GM21576 (cell line): ENCODE results near the gene TRAF7.
"Not testable (repeated sequence)": the region's sequence is repeated elsewhere in the genome, so short reads cannot be mapped to it uniquely, and the experiment has no call there.

ENCODE experiments used
- ATAC-seq: cut with Tn5 transposase; IDR thresholded peaks from one replicate; pipeline ENCODE4 v1.9.1; 2021; ENCODE audit warnings: mild to moderate bottlenecking, moderate library complexity; ENCODE audit not compliant: unreplicated experiment

The TRAF7 gene

DNA sequence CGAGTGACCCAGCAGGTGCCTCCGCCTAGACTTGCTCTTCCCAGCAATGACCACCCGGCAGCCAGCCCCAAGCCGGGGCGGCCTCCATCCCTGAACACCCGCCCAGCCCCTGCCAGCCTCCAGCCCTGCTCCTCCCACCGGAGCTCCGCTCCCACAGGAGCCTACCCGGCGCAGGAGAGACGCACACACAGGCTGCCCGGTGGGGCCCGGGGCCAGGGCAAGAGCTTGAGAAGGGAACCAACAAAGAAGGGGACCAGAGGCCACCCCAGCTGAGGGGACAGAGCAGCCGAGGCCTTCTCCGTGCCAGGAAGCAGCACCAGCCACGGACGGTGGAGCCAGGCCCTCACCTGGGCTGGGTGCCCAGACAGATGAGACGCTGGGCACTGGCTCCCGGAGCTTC, 33.7 kb upstream of the TRAF7 start:
- ATAC-seq: no peak

GRCh38 chr16:2122429-2122828, 33.2 kb upstream of the TRAF7 start:
- no peak for ATAC-seq

- ATAC-seq: not testable (repeated sequence)
Measured at GRCh38 chr16:2122934-2123683, 32.5 kb upstream of the TRAF7 start.

- ATAC-seq: not testable (repeated sequence)
Measured at GRCh38 chr16:2123706-2124376, 31.7 kb upstream of the TRAF7 start.

DNA sequence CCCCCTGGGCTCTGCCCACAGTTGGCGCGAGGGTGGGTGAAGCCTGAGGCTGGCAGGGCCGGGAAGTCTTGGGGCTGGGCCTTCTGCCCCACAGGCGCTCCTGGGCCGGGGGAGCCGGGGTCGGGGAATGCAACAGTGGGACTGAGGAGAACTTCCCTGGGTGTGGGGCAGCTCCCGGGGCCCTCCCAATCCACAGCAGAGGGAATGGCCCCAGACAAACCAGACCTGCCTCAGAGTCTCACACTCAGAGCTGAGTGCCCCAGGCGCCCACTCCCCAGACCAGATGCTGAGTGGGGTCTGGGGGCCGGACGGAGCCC, 31.2 kb upstream of the TRAF7 start:
- ATAC-seq: not testable (repeated sequence)

DNA sequence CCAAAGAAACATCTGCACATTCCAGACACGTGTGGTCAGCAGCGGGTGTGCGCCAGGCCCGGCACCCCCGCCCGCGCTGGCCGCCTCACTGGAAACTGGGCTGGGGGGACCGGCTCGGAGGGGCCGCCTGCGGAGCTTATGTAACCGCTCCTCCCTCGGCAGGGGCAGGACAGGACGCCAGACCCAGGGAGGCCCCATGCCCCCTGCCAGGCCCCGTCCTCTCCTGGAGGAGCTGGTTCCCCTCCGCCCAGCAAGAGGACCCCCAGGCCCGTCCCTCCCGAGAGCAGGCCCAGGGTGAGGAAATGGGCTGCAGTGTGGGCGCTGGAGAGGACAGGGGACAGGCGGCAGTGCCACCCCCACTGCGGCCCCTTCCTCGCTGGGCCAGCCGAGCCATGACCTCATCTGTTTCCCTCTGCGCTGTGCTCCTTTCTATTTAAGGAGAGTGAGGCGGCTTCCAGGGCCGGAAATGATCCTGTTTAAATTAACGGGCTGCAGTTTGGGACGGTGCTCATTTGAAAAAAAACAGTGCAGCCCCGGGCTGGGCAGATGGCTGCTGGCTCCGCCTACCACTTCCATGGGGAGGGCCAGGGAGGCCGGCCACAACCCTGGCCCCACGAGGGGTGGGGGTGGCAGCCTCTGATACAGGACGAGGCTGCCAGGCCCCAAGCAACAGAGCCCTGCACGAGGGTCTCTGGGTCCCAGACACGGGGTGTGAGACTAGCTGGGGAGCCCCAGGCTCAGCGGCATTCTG, 30.7 kb upstream of the TRAF7 start:
- ATAC-seq: not testable (repeated sequence)

DNA sequence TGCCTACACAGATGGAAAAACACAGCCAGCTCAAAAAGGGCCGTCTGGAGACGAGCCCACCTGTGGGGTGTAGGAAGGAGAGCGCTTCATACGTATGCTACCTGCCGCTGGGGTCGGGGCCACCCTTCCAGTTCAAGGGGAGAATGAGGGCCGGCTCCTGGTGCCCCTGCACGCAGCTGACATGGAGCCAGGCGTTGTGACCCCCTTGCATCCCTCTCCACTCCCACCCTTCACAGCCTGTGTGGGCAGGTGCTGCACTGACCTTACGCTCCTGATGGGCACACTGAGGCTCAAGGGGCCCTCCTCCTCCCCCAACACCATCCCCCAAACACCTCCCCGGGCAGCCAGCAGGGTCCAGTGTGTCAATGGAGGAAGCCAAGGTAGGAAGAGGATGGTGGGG, 30.0 kb upstream of the TRAF7 start:
- ATAC-seq: not testable (repeated sequence)

DNA sequence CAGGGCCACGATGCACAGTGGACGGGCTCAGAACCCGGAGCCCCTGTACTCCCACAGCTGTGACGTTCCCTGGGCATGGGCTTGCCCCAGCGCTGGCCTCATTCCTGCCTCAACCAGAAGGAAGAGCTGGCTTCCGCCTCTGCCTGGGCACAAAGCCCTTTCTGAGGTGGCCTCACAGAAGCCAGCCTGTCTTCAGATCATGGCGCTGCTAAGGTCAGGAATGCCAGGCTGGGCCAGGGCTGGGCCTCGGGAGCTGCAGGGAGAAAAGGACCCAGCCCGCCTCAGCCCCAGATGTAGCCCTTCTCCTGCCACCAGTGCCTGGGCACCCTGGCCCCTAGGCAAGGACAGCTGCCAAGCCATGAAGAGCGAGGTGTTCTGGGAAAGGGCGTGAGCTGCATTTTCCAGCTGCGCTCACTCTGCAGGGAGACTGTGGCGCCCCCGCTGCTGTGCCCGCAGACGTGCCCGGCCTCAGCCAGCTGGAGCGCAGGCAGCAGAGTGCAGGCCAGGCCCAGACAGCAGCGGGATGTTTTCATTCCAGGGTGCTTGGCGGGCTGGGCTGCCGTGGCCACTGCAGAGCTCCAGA, 29.3 kb upstream of the TRAF7 start:
- ATAC-seq: not testable (repeated sequence)

DNA sequence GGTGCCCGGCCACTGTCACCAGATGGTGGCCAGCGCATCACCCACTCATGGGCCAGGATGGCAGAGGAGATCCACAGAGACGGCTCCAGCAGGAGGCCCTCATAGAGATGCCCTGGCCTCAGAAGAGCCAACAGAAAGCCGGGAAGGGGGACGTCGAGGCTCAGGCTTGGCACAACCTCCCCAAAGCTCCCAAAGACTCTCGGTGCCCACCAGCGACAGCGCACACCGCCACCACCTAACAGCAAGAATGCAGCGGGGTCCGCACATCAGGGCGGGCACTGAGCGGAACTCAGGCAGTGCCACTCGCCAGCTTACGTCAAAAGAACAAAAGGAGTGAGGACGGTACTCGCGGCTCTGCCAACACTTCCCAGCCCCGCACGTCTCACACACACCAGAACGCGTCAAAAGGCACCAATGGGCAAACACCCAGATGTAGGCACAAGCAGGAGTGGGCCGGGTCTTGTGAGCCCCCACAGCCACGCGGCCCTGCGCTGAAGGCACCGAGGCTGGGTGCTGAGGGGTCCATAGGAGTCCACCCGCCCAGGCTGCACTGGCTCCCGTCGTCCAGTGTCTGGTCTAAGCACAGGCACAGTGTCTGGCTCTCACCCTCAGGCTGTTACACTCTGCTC, 28.5 kb upstream of the TRAF7 start:
- ATAC-seq: not testable (repeated sequence)

GRCh38 chr16:2127630-2128280, 27.8 kb upstream of the TRAF7 start:
- ATAC-seq: not testable (repeated sequence)

GRCh38 chr16:2129251-2129650, 26.3 kb upstream of the TRAF7 start:
- not testable (repeated sequence) for ATAC-seq

DNA sequence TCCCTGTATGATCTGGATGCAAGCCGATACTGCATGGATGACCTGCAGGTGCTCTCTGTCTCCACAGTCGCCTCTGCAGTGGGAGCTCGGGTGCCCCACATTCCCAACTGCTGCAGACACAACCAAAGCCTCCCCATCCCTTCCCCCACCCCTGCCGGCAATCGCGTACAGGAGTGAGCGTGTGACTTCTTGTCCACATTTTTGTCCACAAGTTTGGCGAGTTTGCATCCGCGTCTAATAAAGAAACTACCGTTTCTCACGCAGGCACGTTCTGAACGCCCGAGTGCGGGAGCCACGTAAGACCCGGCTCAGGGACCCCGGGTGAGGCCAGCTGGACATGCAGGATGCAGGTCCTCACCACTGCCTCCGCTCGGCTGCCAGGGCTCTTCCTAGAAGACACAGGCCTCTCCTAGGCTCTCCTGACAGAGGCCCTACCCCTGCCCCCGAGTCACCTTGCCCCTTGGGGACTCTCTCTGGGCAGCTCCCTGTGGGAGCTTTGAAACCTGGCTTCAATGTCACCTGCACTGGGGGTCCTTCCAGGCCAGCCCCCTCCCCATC, 25.6 kb upstream of the TRAF7 start:
- ATAC-seq: not testable (repeated sequence)

GRCh38 chr16:2133797-2134196, 21.8 kb upstream of the TRAF7 start:
- ATAC-seq: not testable (repeated sequence)

GRCh38 chr16:2135071-2135470, 20.5 kb upstream of the TRAF7 start:
- ATAC-seq: not testable (repeated sequence)

- not testable (repeated sequence) for ATAC-seq
Measured at GRCh38 chr16:2135770-2136490, 19.7 kb upstream of the TRAF7 start, which contains the start of gene PKD1. Gene PKD1 (minus strand): TSS chr16:2135898. CDS start chr16:2135689, 209 bp downstream.

DNA sequence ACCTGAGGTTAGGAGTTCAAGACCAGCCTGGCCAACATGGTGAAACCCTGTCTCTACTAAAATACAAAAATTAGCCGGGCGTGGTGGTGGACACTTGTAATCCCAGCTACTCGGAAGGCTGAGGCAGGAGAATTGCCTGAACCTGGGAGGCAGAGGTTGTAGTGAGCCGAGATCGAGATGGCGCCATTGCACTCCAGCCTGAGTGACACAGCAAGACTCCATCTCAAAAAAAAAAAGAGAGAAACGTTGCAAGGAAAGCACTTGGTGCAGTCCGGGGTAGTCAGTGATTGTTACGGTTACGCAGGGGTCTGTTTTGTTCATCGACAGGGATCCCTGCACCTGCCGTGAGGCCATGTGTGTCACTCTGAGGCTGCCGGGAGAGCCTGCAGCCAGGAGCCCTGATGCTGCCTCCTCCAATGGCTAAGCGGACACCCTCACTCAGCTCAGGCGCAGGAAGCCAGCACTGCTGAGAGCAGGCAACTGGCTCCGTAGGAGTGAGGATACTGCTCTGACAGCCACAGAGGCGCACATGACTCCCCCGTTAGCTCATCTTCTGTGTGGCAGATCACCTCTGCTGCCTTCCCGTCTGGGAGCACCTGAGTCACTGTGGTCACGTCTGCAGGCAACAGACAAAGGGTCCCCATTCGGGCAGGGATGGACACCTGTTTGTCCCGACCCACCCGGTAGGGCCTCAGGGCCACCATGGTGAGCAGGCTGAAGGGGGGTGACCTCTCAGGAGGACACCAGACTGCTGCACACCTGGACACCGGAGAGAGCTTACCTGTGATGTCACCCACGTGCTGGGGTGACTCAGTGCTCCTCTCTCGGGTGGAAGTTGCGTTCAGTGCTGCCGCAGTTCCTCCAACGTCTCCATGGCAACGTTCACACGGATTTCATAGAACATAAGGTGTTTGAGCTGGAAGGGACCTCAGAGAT, 12.4 kb upstream of the TRAF7 start:
- no peak for ATAC-seq

DNA sequence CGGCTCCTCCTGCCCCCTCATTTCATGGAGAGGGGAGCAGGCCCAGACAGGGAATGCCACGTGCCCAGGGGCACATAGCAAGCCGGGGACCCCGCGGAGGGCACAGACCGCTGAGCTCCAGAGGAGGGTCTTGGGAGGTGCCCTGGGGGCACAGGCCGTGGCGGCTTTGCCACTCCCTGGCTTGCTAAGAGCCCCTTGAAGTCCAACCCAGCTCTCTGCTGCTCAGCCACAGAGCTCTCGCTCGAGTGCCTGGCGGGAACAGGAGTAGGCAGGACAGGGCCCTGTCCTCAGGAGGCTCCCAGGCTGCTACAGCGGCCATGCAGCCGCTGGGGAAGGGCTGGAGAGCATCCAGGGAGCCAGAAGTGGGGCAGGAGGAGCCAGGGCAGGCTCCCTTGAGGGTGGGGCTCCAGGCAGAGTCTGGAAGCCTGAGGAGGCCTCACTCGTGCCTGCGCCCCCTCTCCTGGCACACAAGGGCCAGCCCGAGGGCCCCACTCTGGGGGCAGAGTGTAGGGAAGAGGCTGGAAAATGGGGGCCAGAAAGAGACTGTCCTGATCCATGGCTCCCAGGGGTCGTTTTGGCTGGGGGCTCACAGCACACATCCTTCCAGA, 11.6 kb upstream of the TRAF7 start:
- no peak for ATAC-seq

DNA sequence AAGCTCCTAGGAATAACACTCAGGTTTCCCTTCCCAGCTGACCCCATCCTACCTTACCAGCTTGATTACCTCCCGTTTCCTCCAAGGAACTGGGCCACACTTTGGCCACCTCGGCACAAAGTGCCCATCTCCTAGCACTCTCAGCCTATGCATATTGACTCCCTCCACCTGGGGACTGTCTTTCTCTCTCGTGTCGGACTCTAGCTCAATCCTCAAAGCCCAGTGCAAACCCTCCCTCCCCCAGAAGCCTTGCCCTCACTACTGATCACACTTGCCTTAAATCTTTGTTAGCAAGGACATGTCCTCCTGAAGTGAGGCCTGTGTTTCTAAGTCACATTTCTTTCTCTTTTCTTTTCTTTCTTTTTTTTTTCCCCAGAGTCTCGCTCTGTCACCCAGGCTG, 9.7 kb upstream of the TRAF7 start:
- ATAC-seq: no peak
